GM18526 (cell line): ENCODE measurements around the gene CCDC34.

ENCODE experiments used
- POLR2A ChIP-seq: IDR thresholded peaks from 3 replicates; pipeline ENCODE4 v1.6.1; 2011; ENCODE audit not compliant: insufficient read length; ENCODE audit errors: extremely low read depth

Gene CCDC34

GRCh38 chr11:27381238-27381666, 18.2 kb upstream of the CCDC34 start:
- TF ChIP-seq POLR2A, result no peak

- TF ChIP-seq POLR2A, result no peak
Observed at GRCh38 chr11:27380771-27381170, 17.8 kb upstream of the CCDC34 start.

- no peak for TF ChIP-seq POLR2A
Observed at GRCh38 chr11:27379449-27379848, 16.4 kb upstream of the CCDC34 start.

GRCh38 chr11:27375370-27375769, 12.4 kb upstream of the CCDC34 start:
- TF ChIP-seq POLR2A, result no peak

- no peak for TF ChIP-seq POLR2A
Observed at GRCh38 chr11:27373856-27374602, 11.0 kb upstream of the CCDC34 start.

GRCh38 chr11:27373392-27373791, 10.4 kb upstream of the CCDC34 start:
- TF ChIP-seq POLR2A, result no peak

GRCh38 chr11:27372164-27372563, 9.1 kb upstream of the CCDC34 start:
- TF ChIP-seq POLR2A, result no peak

DNA sequence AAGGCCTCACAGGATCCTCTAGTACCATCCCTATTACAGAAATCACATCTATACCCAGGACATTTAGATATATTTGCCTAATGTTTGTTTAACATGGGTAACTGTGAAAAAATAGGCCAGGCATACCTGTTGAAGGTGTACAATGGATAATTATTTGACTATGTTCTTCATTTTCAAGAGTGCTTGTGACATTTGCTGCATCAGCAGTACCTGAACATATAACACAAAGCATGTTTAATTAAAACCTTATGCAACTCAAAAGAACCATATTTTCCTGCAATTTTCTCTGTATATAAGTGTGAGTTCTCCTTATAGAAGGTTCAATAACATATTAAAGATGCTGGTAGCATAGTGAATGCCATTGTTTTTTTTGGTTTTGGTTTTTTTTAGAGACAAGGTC, 8.5 kb upstream of the CCDC34 start:
- no peak for TF ChIP-seq POLR2A

- no peak for TF ChIP-seq POLR2A
Observed at GRCh38 chr11:27370374-27370773, 7.4 kb upstream of the CCDC34 start.

DNA sequence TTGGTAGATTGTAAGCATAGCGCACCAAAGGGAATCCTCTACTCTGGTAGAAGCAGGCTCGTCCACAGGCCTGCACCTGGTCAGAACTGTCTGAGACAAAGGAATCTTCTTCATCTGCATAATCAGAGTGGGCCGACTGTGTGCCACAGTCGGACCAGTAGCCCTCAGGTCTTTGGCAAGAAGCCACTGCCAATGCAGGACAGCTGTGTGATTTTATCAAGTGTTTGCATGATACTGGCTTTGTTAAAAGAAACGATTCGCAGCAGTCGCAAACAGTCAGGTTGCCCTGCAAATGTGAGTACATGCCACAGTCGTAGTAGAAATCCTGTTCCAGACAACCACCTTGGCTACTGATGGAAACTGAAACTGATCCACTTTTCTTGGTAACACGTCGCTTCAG, 4.9 kb upstream of the CCDC34 start:
- no peak for TF ChIP-seq POLR2A

DNA sequence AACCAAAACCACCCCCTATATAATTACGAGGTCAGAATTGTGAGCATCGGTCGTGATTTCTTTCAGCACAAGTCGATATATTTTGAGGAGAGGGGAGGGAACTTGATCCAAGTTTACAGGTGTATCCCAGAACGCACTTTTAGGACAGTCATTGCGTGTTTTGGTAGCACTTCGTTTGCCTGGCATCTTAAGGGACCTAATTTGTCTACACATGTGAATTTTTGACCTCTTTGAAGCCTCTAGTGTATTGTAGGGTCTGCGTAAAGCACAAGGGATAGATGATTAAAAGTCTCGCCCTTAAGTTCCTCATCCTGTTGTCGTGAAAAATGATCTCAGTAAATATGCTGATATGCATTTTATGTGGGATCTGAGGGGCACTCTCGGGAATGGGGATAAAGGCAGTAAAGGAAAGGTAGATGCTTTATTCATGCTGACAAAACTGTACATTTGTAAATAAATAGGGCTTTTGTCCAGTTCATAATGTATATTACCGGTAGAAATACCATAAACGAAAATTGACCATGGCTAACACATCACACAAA, 632 bp upstream of the CCDC34 start:
- no peak for TF ChIP-seq POLR2A

DNA sequence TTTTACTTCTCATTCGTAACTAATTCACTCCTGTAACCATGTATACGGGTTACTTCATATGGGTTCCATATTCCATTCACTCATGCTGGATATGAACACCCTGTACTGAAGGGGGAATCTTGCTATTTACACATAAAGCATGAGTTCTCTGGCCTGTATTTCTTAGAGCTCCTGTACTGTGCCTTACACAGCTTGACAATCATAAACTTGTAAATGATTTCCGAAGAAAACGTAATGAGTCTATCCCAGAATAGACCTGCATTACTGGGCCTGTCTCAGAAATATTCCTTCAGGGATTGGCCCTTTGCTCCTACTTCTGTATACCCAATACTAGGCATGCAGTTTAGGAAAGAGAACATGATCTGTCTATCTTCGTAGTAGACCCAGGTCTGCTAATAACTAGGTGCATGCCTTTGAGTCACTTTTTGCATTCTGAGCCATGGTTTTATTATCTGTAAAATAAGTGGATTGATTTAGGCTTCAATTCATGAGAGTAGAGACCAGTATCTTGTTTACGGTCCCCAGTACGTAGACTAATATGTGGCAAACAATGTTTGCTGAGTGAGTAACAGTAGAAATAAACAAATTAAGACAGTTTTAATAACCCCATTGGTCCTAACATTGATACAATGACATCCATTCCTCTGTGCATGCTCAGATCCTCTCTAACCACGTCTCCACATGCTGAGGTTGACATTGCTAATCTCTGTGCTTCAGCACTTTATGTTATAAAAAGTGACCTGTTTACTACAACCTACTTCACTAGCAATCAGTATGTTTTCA, 1.2 kb downstream of the CCDC34 start:
- TF ChIP-seq POLR2A, result no peak

DNA sequence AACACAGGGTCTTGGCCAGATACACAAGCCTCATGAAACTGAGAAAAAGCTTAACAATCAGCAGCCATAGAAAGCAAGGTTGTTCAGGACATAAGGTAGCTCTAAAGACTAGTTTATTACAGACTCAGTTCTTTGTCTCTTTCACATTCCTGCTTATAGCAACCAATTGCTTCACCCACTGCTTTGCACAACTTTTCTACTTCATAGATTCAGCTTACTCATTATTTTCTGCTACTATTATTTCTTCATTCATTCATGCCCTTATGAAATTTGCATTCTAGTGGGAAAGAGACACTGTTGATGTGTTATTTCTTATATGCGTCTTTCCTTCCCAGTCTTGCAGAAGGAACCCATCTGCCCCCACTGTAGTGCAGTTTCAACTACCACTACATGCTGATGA, 4.7 kb downstream of the CCDC34 start:
- no peak for TF ChIP-seq POLR2A

DNA sequence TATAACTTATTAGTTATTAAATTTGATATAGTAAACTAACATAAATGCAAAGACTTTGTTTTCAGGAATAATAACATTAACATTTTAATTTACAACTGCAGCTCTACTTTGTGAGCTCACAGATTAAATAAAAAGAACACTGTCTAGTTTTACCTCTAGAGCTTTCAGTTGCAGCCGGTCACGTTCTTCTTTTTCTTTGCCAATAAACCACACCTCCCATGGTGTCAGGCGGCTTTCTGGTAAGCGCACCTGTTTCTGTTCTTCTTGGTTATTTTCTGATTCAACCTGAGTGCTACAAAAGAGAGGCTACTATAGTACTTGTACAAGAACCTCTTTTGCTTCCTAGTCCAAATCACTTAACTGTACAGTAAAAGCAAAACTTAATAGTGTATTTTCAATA, 5.8 kb downstream of the CCDC34 start:
- TF ChIP-seq POLR2A, result no peak

DNA sequence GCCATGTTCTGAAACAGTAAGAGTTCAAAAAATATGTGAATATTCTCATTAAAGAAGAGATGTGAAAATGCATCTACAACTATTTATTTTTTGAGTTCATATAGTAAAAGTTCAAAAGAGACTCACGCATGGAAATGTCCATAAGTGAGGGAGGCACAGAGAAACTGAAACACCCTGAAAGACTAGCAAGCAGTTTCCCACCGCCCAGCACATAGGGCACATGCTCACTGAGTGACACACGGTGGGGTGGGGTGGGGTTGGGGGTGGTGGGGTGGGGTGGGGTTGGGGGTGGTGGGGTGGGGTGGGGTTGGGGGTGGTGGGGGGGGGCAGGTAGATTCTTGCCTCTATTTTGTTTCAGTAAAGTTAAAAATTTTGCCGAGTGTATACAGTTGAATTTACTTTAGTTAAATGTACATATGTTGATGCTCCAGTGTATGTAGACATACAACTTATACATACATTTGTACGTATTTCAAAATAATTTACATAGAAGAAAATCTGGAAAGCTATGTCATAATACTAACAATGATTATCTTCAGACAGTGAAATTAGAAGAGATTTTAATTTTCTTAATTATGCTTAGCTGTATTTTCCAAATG, 6.3 kb downstream of the CCDC34 start:
- no peak for TF ChIP-seq POLR2A

DNA sequence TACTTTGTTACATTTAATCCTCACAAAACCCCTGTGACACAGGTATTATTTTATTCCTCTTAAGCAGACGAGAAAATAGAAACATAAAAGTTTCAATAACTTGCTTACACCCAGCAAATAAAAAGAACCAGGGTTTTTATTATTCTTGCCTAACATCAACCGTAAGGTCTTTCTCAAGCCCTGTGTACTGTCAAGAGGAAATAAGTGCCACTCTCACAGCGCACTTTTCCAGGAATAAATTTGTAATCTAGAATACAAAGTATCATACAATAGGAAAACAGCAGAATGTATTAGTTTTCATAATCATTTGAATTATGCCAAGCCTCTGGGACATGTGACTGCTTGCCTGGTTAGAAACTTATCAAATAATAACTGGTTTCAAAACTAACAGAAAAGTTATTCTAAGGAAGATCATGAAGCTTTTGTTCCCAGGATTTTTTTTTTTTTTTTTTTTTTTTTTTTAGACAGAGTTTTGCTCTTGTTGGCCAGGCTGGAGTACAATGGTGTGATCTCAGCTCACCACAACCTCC, 7.4 kb downstream of the CCDC34 start:
- TF ChIP-seq POLR2A, result no peak
